ENCODE measurements around the gene ASTN1.

ASTN1 gene

GRCh38 chr1:177163844-177164379, 600 bp downstream of the ASTN1 start:
- no peak for DNase-seq (ENCODE audit: low read depth)

GRCh38 chr1:177162243-177162642, 2.3 kb downstream of the ASTN1 start:
- DNase-seq (ENCODE audit: low read depth), result no peak

- DNase-seq (ENCODE audit: low read depth), result no peak
These were observed 18.0 kb downstream of the ASTN1 start for GRCh38 chr1:177146499-177146898.

- no peak for DNase-seq (ENCODE audit: low read depth)
These were observed 19.1 kb downstream of the ASTN1 start for GRCh38 chr1:177145106-177146070.

DNA sequence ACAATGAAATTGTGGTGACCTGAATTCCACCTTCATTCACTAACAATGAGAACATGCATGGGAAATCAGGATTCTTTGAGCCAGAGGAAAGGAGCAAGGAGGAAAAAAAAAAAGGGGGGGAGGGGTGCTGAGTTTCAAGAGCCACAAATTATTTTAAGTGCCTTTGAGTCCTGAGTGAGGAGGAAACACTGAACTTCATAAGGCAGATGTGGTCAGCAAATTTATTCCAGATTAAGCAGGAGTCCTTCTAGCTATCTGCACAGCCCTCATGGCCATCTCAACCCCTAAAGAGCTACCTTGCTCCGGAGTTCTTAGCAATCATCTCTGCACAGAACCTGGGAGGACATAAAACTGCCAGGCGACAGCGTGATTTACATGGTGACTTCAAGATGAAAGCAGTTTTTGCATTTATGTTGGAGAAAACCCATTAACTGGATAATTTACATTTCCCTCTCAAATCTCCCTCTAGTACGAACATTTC, 21.7 kb downstream of the ASTN1 start:
- DNase-seq (ENCODE audit: low read depth), result no peak

GRCh38 chr1:177142010-177142409, 22.5 kb downstream of the ASTN1 start:
- no peak for DNase-seq (ENCODE audit: low read depth)

DNA sequence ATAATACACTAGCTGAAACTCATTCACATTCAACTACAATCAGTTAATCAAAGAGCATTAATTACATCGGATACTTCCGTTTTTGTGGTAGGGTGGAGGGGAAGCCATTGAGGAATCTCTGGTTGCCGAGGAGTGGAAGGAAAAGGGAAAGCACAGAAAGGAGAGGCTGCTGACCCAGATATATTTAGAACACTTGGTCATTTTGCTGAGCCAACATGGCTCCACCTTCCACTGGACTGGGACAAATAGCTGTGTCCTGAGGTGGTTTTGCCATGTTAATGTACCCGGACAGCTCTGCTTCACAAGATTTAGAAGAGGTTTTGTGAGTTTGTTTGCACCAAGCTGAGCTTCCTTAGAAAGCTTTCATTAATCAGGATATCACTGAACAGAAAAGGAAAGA, 26.2 kb downstream of the ASTN1 start:
- DNase-seq (ENCODE audit: low read depth), result no peak

GRCh38 chr1:177137814-177138213, 26.7 kb downstream of the ASTN1 start:
- no peak for DNase-seq (ENCODE audit: low read depth)

DNA sequence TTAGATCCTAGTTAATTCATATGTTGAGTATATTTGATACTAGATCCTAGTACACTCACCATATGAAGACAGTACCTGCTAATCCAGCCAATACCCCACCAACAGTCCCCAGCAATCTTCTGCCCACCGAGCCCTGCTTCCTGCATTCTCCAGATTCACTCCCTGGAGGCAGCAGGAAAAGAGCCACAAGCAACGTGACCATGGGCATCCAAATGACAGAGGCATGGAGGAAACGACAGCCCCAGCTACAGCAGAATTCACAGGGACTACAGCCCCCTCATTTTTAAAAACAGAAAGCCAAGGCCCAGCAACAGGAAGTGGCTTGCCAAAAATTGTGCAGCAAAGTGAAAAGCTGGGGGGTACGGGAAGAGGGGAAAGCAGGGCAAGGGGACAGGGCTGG, 29.3 kb downstream of the ASTN1 start:
- no peak for DNase-seq (ENCODE audit: low read depth)

DNA sequence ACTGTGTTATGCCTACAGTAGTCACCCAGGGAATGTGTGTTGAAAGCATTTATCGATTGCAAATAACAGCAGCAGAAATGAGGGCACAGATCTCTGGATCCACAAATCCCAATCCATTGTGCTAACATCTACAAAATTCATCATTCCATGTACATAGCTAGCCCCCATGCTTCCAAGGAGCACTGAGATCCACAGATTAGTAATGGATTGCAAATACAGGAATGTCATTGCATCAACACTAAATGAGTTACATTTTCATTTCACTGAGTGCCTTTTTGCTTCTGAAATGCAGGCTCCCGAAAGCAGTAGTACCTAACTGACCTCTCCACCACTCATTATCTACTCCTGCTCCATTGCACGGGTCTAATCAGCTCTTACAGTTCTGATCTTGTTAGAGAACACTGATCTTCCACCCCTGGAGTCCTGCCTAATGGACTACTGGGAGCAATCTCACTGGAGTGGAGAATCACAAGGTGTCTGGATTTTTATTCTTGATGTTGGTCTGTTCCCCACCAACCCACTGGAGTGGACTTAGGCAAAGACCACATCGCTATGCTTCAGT, 30.5 kb downstream of the ASTN1 start:
- DNase-seq (ENCODE audit: low read depth), result no peak

- DNase-seq (ENCODE audit: low read depth), result no peak
These were observed 32.4 kb downstream of the ASTN1 start for GRCh38 chr1:177132141-177132540.

- DNase-seq (ENCODE audit: low read depth), result no peak
These were observed 32.8 kb downstream of the ASTN1 start for GRCh38 chr1:177131723-177132122.

DNA sequence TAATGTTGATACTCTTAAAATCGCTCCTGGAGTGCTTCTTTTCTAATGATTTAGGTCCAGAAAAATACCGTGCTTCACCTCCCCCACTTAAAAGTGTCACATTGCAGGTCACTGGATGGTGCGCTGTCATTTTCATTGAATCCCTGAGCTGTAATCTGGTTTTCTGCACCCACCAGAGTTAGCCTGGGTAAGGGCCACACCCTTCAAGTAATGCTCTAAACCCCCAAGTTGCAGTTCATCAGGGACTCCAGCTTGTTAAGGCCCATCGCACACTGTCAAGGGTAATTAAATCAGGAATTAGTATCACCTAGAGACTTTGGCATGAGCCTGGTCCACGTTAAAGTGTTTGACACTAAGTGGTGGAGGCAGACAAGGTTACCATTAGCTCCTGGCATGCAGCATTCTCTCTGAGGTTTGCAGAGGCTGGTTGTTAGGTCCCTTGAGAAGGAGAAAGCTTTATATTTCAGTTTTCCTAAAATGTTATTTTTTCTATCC, 34.0 kb downstream of the ASTN1 start:
- DNase-seq (ENCODE audit: low read depth), result no peak

DNA sequence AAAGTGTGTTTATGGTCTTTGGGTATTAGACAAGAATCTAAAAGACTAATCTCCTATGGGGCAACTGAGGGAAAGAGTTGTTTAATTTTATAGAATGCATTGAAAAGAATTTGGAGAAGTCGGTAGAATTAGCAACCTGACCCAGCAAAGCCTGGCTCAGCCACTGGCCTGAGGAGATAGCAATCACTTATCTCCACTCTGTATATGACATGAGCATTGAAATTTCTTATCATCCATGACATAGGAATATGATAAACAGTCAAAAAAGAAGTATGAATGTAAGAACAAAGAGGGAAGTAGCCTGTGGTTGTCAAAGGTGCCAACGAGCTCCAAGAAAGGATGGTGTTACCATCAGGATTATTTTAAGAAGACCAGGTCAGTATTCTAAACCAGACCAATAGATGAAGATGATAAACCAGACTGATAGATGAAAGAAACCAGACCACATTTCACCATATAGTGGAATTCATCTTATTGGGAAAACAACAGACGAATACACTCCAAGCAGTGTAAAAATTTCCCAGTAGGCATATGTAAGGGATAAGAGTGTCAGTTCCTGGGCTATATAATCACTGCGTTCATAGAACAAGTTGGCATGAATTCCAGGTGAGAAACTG, 35.7 kb downstream of the ASTN1 start:
- no peak for DNase-seq (ENCODE audit: low read depth)

- DNase-seq (ENCODE audit: low read depth), result no peak
These were observed 38.2 kb downstream of the ASTN1 start for GRCh38 chr1:177126267-177126666.

GRCh38 chr1:177124577-177125278, 39.8 kb downstream of the ASTN1 start:
- DNase-seq (ENCODE audit: low read depth), result no peak

DNA sequence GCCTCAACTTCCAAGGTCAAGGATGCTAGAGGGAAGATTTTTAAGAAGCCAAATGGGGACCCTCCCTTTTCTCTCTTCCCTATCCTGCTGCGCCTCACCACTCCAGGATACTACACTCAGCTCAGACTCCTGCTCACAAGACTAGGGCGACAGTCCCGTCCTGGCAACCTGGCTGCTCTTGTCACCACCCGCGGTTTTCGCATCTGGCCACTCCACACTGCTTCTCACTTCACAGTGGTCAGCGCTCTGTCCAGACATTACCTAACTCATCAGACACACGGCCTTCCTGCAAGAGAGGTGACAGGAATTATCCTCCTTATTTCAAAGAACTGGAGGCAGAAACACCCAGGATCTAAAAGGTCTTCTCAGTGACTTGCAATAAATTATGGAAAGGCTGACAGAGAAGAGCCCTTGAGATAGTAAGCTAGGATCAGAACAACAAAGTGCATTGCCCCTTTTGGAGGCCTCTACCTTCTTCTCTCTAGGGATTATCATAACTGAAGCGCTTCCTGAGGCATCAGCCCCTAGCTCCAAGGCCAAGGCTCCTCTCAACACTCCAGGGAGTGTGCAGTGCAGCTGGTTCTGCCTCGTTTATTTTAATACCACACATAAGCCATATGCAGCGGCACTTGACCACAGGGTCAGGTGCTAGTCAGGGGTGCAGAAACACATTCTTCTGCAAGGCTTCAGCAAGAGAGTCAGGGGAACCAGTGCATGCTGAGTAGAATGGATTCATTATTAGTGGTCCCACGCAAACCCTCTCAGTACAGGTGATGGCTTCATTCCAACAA, 41.9 kb downstream of the ASTN1 start:
- DNase-seq (ENCODE audit: low read depth), result no peak

GRCh38 chr1:177119311-177119710, 45.2 kb downstream of the ASTN1 start:
- no peak for DNase-seq (ENCODE audit: low read depth)

- DNase-seq (ENCODE audit: low read depth), result no peak
These were observed 45.6 kb downstream of the ASTN1 start for GRCh38 chr1:177118901-177119300.

- DNase-seq (ENCODE audit: low read depth), result no peak
These were observed 47.6 kb downstream of the ASTN1 start for GRCh38 chr1:177116941-177117340.
